Embryonic facial prominence (tissue), 1 donor: ENCODE results near the gene EPB41.
"Not testable (repeated sequence)": the region's sequence is repeated elsewhere in the genome, so short reads cannot be mapped to it uniquely, and the experiment has no call there.

Source experiments
- DNase-seq: peaks from one replicate; pipeline ENCODE4 v3.0.0-alpha.2; 2016; ENCODE audit errors: extremely low spot score

The EPB41 gene

GRCh38 chr1:28927266-28927647 lies 12.9 kb downstream of the EPB41 start:
- no peak for DNase-seq

GRCh38 chr1:28927648-28928313 lies 13.4 kb downstream of the EPB41 start:
- no peak for DNase-seq

- DNase-seq: no peak
These were observed 14.1 kb downstream of the EPB41 start for GRCh38 chr1:28928314-28928941.

GRCh38 chr1:28933277-28933676 lies 18.9 kb downstream of the EPB41 start:
- no peak for DNase-seq

GRCh38 chr1:28933918-28934317 lies 19.5 kb downstream of the EPB41 start:
- no peak for DNase-seq

GRCh38 chr1:28934676-28935075 lies 20.3 kb downstream of the EPB41 start:
- no peak for DNase-seq

- DNase-seq: no peak
These were observed 20.9 kb downstream of the EPB41 start for GRCh38 chr1:28935293-28935692.

GRCh38 chr1:28936094-28936493 lies 21.7 kb downstream of the EPB41 start:
- no peak for DNase-seq

GRCh38 chr1:28936528-28936927 lies 22.2 kb downstream of the EPB41 start:
- DNase-seq: no peak

GRCh38 chr1:28943581-28943980 lies 29.2 kb downstream of the EPB41 start:
- not testable (repeated sequence) for DNase-seq

- DNase-seq: no peak
These were observed 35.6 kb downstream of the EPB41 start for GRCh38 chr1:28950006-28950405.

- no peak for DNase-seq
These were observed 36.1 kb downstream of the EPB41 start for GRCh38 chr1:28950449-28950848.

- DNase-seq: no peak
These were observed 39.9 kb downstream of the EPB41 start for GRCh38 chr1:28954126-28954726.

GRCh38 chr1:28956038-28956464 lies 41.7 kb downstream of the EPB41 start:
- DNase-seq: no peak

- DNase-seq: not testable (repeated sequence)
These were observed 47.9 kb downstream of the EPB41 start for GRCh38 chr1:28962114-28962831.

GRCh38 chr1:28965271-28965870 lies 51.0 kb downstream of the EPB41 start:
- no peak for DNase-seq

- no peak for DNase-seq
These were observed 52.2 kb downstream of the EPB41 start for GRCh38 chr1:28966617-28967016.

GRCh38 chr1:28971980-28972771 lies 57.8 kb downstream of the EPB41 start:
- DNase-seq: no peak

GRCh38 chr1:28973596-28974421 lies 59.4 kb downstream of the EPB41 start:
- DNase-seq: no peak

GRCh38 chr1:28974432-28974831 lies 60.1 kb downstream of the EPB41 start:
- no peak for DNase-seq
